Astrocyte (in vitro differentiated cells and primary cell): Measurements from ENCODE around the gene CBFA2T2. TPM values are rescaled to one million over a fixed set of nuclear protein-coding genes. Genes with fewer than 3 reads are reported as not detected.

Experiments used
- DNase-seq: peaks from one replicate; pipeline ENCODE4 v3.0.0-alpha.2; 2010; ENCODE audit warnings: low read depth
- FAIRE-seq: peaks from 2 replicates; lab custom pipeline; 2011; peaks lifted over from hg19 to GRCh38; lab: Jason Lieb, UNC
- H2AFZ ChIP-seq: 2 replicates; pipeline ENCODE4 v1.6.0; 2012; ENCODE audit warnings: low read depth, low read length, inconsistent platforms
- H3K27ac ChIP-seq: 2 replicates; pipeline ENCODE4 v1.5.1; 2011; ENCODE audit warnings: low read depth, low read length, inconsistent platforms
- H3K27me3 ChIP-seq: 2 replicates; pipeline ENCODE4 v1.6.0; 2011; ENCODE audit warnings: low read length, inconsistent platforms; ENCODE audit not compliant: insufficient read depth
- H3K36me3 ChIP-seq: 2 replicates; pipeline ENCODE4 v1.5.1; 2011; ENCODE audit warnings: low read length, inconsistent platforms; ENCODE audit not compliant: insufficient read depth
- H3K4me1 ChIP-seq: 2 replicates; pipeline ENCODE4 v1.5.1; 2011; ENCODE audit warnings: low read length, inconsistent platforms; ENCODE audit not compliant: insufficient read depth
- H3K4me2 ChIP-seq: 2 replicates; pipeline ENCODE4 v1.6.0; 2012; ENCODE audit warnings: low read length, inconsistent platforms
- H3K4me3 ChIP-seq: 2 replicates; pipeline ENCODE4 v1.5.1; 2011; ENCODE audit warnings: low read depth, mild to moderate bottlenecking, low read length, inconsistent platforms; ENCODE audit not compliant: insufficient read depth
- H3K79me2 ChIP-seq: 2 replicates; pipeline ENCODE4 v1.6.0; 2012; ENCODE audit warnings: mild to moderate bottlenecking, low read length, inconsistent platforms; ENCODE audit not compliant: insufficient read depth
- H3K9ac ChIP-seq: 2 replicates; pipeline ENCODE4 v1.6.0; 2012; ENCODE audit warnings: mild to moderate bottlenecking, low read length, inconsistent platforms
- H3K9me3 ChIP-seq: 2 replicates; pipeline ENCODE4 v1.5.1; 2012; ENCODE audit warnings: low read depth, mild to moderate bottlenecking, low read length, inconsistent platforms; ENCODE audit not compliant: insufficient read depth
- H4K20me1 ChIP-seq: 2 replicates; pipeline ENCODE4 v1.6.0; 2012; ENCODE audit warnings: low read length, inconsistent platforms; ENCODE audit not compliant: insufficient read depth
- H3K27ac Mint-ChIP-seq: one replicate; pipeline ENCODE4 v1.8.0; 2021; ENCODE audit warnings: mild to moderate bottlenecking, mixed read lengths; ENCODE audit not compliant: unreplicated experiment
- H3K27me3 Mint-ChIP-seq: one replicate; pipeline ENCODE4 v1.8.0; 2021; ENCODE audit warnings: low read depth, mixed read lengths; ENCODE audit not compliant: unreplicated experiment
- H3K36me3 Mint-ChIP-seq: one replicate; pipeline ENCODE4 v1.8.0; 2021; ENCODE audit warnings: low read depth, mixed read lengths; ENCODE audit not compliant: unreplicated experiment
- H3K4me1 Mint-ChIP-seq: one replicate; pipeline ENCODE4 v1.8.0; 2021; ENCODE audit warnings: low read depth, mixed read lengths; ENCODE audit not compliant: unreplicated experiment
- H3K4me3 Mint-ChIP-seq: one replicate; pipeline ENCODE4 v1.8.0; 2021; ENCODE audit warnings: mild to moderate bottlenecking, moderate library complexity, mixed read lengths; ENCODE audit not compliant: unreplicated experiment
- H3K9me3 Mint-ChIP-seq: one replicate; pipeline ENCODE4 v1.8.0; 2021; ENCODE audit warnings: mild to moderate bottlenecking, mixed read lengths; ENCODE audit not compliant: unreplicated experiment
- CTCF ChIP-seq: IDR thresholded peaks from 2 replicates; pipeline ENCODE4 v1.5.1; 2011; ENCODE audit warnings: low read depth, mild to moderate bottlenecking, inconsistent platforms, low read length, moderate library complexity; ENCODE audit not compliant: insufficient read depth
- EZH2 ChIP-seq: IDR thresholded peaks from 2 replicates; pipeline ENCODE4 v1.6.1; 2012; ENCODE audit warnings: mild to moderate bottlenecking, low read length, inconsistent platforms; ENCODE audit not compliant: insufficient read depth
- total RNA-seq: library from RNA; stranded (reverse); gene quantifications from 2 replicates; pipeline ENCODE4 v1.2.1, GENCODE V29; 2021

The CBFA2T2 gene
- total RNA-seq, 1 donor from 2014 or later: 14.6 TPM

GRCh38 chr20:33664762-33665144 lies 174.9 kb downstream of the CBFA2T2 start:
- DNase-seq: no peak
- Mint-ChIP-seq H3K36me3 (peaks cover 8% of the 10 kb centered on the region), H3K9me3 (no peaks in the 10 kb centered on the region), H3K4me3 (peak overlapping the region; percentile 80), H3K27me3 (no peaks in the 10 kb centered on the region), H3K4me1 (peaks cover 21% of the 10 kb centered on the region), H3K27ac (peak overlapping the region; percentile 5)
- H3K27me3 ChIP-seq: no peaks in the 10 kb centered on the region
- H3K4me3 ChIP-seq: no peak overlapping the region
- H3K27ac ChIP-seq: no peak overlapping the region
- TF ChIP-seq EZH2 (no peak), CTCF (no peak)
- H2AFZ ChIP-seq: no peak overlapping the region
- H3K9ac ChIP-seq: no peak overlapping the region
- H3K36me3 ChIP-seq: no peaks in the 10 kb centered on the region
- no peaks in the 10 kb centered on the region for H3K9me3 ChIP-seq
- H4K20me1 ChIP-seq: peaks cover 18% of the 10 kb centered on the region
- H3K4me2 ChIP-seq: peak overlapping the region; percentile 91
- no peaks in the 10 kb centered on the region for H3K79me2 ChIP-seq
- H3K4me1 ChIP-seq: peaks cover 24% of the 10 kb centered on the region
- FAIRE-seq: no peak

- DNase-seq: peak; percentile 90
- Histone ChIP-seq H3K4me3 (peak within 1 kb of the TSS; percentile 62), H3K4me1 (peaks cover 34% of the 10 kb centered on the region), H3K36me3 (no peaks in the 10 kb centered on the region), H3K79me2 (no peaks in the 10 kb centered on the region), H3K9me3 (no peaks in the 10 kb centered on the region), H3K4me2 (peak within 1 kb of the TSS; percentile 94), H3K27ac (peak within 1 kb of the TSS; percentile 33), H3K9ac (peak within 1 kb of the TSS; percentile 58), H3K27me3 (no peaks in the 10 kb centered on the region), H4K20me1 (peaks cover 30% of the 10 kb centered on the region), H2AFZ (peak within 1 kb of the TSS; percentile 86)
- Mint-ChIP-seq H3K4me3 (peak within 1 kb of the TSS; percentile 87), H3K4me1 (peaks cover 25% of the 10 kb centered on the region), H3K36me3 (peaks cover 18% of the 10 kb centered on the region), H3K9me3 (no peaks in the 10 kb centered on the region), H3K27me3 (peaks cover 2% of the 10 kb centered on the region), H3K27ac (peak within 1 kb of the TSS; percentile 69)
- no peak for FAIRE-seq
- TF ChIP-seq EZH2 (no peak), CTCF (no peak)
These were observed 176.7 kb downstream of the CBFA2T2 start, which contains the start of gene ACTL10 for GRCh38 chr20:33666293-33667244. TSS of gene ACTL10 (plus strand) at chr20:33666943. CDS start at chr20:33667498, 555 bp downstream.
